H9 (cell line): ENCODE data around the gene CCDC148. TPM values are rescaled to one million over a fixed set of nuclear protein-coding genes. Genes with fewer than 3 reads are reported as not detected.

Experiments used
- DNase-seq: peaks from one replicate; pipeline ENCODE4 v3.0.0-alpha.2; 2017
- H2AFZ ChIP-seq: one replicate; pipeline ENCODE4 v1.6.1; 2013; ENCODE audit warnings: mild to moderate bottlenecking, low read length, control low read depth, moderate library complexity
- H2AK5ac ChIP-seq: 2 replicates; pipeline ENCODE4 v1.6.1; 2013; ENCODE audit warnings: low read length, control low read depth, mixed read lengths; ENCODE audit not compliant: insufficient read length
- H2BK120ac ChIP-seq: one replicate; pipeline ENCODE4 v1.6.1; 2013; ENCODE audit warnings: low read depth, mild to moderate bottlenecking, low read length, control low read depth, inconsistent platforms; ENCODE audit not compliant: poor library complexity, severe bottlenecking
- H2BK12ac ChIP-seq: 2 replicates; pipeline ENCODE4 v1.6.1; 2013; ENCODE audit warnings: low read length, control low read depth, mixed read lengths, low read depth; ENCODE audit not compliant: insufficient read length
- H2BK15ac ChIP-seq: 2 replicates; pipeline ENCODE4 v1.6.1; 2013; ENCODE audit warnings: low read depth, low read length, control low read depth
- H2BK20ac ChIP-seq: one replicate; pipeline ENCODE4 v1.6.1; 2013; ENCODE audit warnings: low read depth, mild to moderate bottlenecking, low read length, control low read depth, inconsistent platforms; ENCODE audit not compliant: poor library complexity, severe bottlenecking
- H2BK5ac ChIP-seq: 2 replicates; pipeline ENCODE4 v1.6.1; 2013; ENCODE audit warnings: low read length, control low read depth, mixed read lengths; ENCODE audit not compliant: insufficient read length
- H3K14ac ChIP-seq: 2 replicates; pipeline ENCODE4 v1.6.1; 2013; ENCODE audit warnings: low read length, control low read depth; ENCODE audit not compliant: insufficient read depth
- H3K18ac ChIP-seq: 2 replicates; pipeline ENCODE4 v1.6.1; 2013; ENCODE audit warnings: low read depth, mild to moderate bottlenecking, mixed read lengths, low read length, control low read depth; ENCODE audit not compliant: insufficient read length
- H3K23ac ChIP-seq: 2 replicates; pipeline ENCODE4 v1.6.1; 2013; ENCODE audit warnings: low read length, control low read depth, mixed read lengths, low read depth; ENCODE audit not compliant: insufficient read length
- H3K23me2 ChIP-seq: 2 replicates; pipeline ENCODE4 v1.6.1; 2013; ENCODE audit warnings: low read depth, mild to moderate bottlenecking, mixed read lengths, low read length, control low read depth; ENCODE audit not compliant: insufficient read length, poor library complexity, severe bottlenecking
- H3K27ac ChIP-seq: 2 replicates; pipeline ENCODE4 v1.5.1; 2013; ENCODE audit warnings: low read length, control low read depth, mixed read lengths, low read depth; ENCODE audit not compliant: insufficient read length
- H3K27me3 ChIP-seq: 2 replicates; pipeline ENCODE4 v1.6.1; 2013; ENCODE audit warnings: low read length, control low read depth, inconsistent platforms; ENCODE audit not compliant: insufficient read depth
- H3K4ac ChIP-seq: 2 replicates; pipeline ENCODE4 v1.6.1; 2013; ENCODE audit warnings: low read depth, mild to moderate bottlenecking, control low read depth, inconsistent platforms, low read length, moderate library complexity
- H3K4me1 ChIP-seq: 2 replicates; pipeline ENCODE4 v1.6.1; 2013; ENCODE audit warnings: low read length, control low read depth, inconsistent platforms; ENCODE audit not compliant: insufficient read depth
- H3K4me2 ChIP-seq: 2 replicates; pipeline ENCODE4 v1.6.1; 2013; ENCODE audit warnings: low read length, control low read depth, mixed read lengths; ENCODE audit not compliant: insufficient read length, insufficient read depth
- H3K56ac ChIP-seq: 2 replicates; pipeline ENCODE4 v1.6.1; 2013; ENCODE audit warnings: low read depth, mild to moderate bottlenecking, mixed read lengths, low read length, control low read depth; ENCODE audit not compliant: insufficient read length
- H3K79me1 ChIP-seq: 2 replicates; pipeline ENCODE4 v1.6.1; 2013; ENCODE audit warnings: low read depth, mild to moderate bottlenecking, moderate library complexity, low read length, control low read depth, inconsistent platforms; ENCODE audit not compliant: insufficient read depth, poor library complexity, severe bottlenecking
- H3K79me2 ChIP-seq: 2 replicates; pipeline ENCODE4 v1.6.1; 2013; ENCODE audit warnings: low read length, control low read depth, inconsistent platforms; ENCODE audit not compliant: insufficient read depth
- H3K9ac ChIP-seq: 2 replicates; pipeline ENCODE4 v1.6.1; 2013; ENCODE audit warnings: low read length, control low read depth, mixed read lengths; ENCODE audit not compliant: insufficient read length; ENCODE audit errors: extremely low read depth
- H3K9me3 ChIP-seq: one replicate; pipeline ENCODE4 v1.6.1; 2013; ENCODE audit warnings: low read depth, low read length, inconsistent platforms; ENCODE audit not compliant: control insufficient read depth
- H3T11ph ChIP-seq: one replicate; pipeline ENCODE4 v1.6.1; 2013; ENCODE audit warnings: mild to moderate bottlenecking, low read length, control low read depth, inconsistent platforms
- H4K20me1 ChIP-seq: one replicate; pipeline ENCODE4 v1.6.1; 2013; ENCODE audit not compliant: control insufficient read depth, insufficient read length, insufficient read depth
- H4K5ac ChIP-seq: 2 replicates; pipeline ENCODE4 v1.6.1; 2013; ENCODE audit warnings: low read depth, mild to moderate bottlenecking, mixed read lengths, low read length, control low read depth; ENCODE audit not compliant: insufficient read length
- H4K8ac ChIP-seq: replicated peaks from 2 replicates; pipeline ENCODE4 v1.6.1; 2013; ENCODE audit warnings: low read length, control low read depth, mixed read lengths, low read depth; ENCODE audit not compliant: insufficient read length
- H4K91ac ChIP-seq: 2 replicates; pipeline ENCODE4 v1.6.1; 2013; ENCODE audit warnings: low read depth, mild to moderate bottlenecking, moderate library complexity, mixed read lengths, low read length, control low read depth; ENCODE audit not compliant: insufficient read length
- H3K27ac Mint-ChIP-seq, 3 experiments: 2 replicates in 2 of 3; 3 replicates in 1 of 3; pipeline ENCODE4 v1.8.0; 2020 to 2021; ENCODE audit warnings: mixed read lengths in 3 of 3, mild to moderate bottlenecking in 1 of 3, moderate library complexity in 1 of 3
- H3K27me3 Mint-ChIP-seq: 2 replicates; pipeline ENCODE4 v1.8.0; 2021; ENCODE audit warnings: low read depth, mild to moderate bottlenecking, moderate library complexity, mixed read lengths
- H3K36me3 Mint-ChIP-seq, 3 experiments: 2 replicates in 2 of 3; 3 replicates in 1 of 3; pipeline ENCODE4 v1.8.0; 2020 to 2021; ENCODE audit warnings: low read depth in 3 of 3, mixed read lengths in 3 of 3; ENCODE audit not compliant: insufficient read depth in 1 of 3
- H3K4me1 Mint-ChIP-seq, 2 experiments: 2 replicates each; pipeline ENCODE4 v1.8.0; 2020; ENCODE audit warnings: mixed read lengths in 2 of 2
- H3K4me3 Mint-ChIP-seq, 2 experiments: 2 replicates in 1 of 2; 3 replicates in 1 of 2; pipeline ENCODE4 v1.8.0; 2020 to 2021; ENCODE audit warnings: mild to moderate bottlenecking in 2 of 2, mixed read lengths in 2 of 2, moderate library complexity in 1 of 2
- H3K9me3 Mint-ChIP-seq, 2 experiments: 2 replicates in 1 of 2; 3 replicates in 1 of 2; pipeline ENCODE4 v1.8.0; 2020; ENCODE audit warnings: mild to moderate bottlenecking in 2 of 2, mixed read lengths in 2 of 2, moderate library complexity in 1 of 2
- WGBS: extraction: QIAGEN DNeasy Blood & Tissue Kit; methylation state at CpG from one replicate; pipeline ENCODE4 v1.1.7; 2013; ENCODE audit warnings: missing lambda C conversion rate, low lambda C conversion rate, mixed read lengths; ENCODE audit not compliant: insufficient read length; ENCODE audit errors: extremely low coverage; 5-methylcytosine and 5-hydroxymethylcytosine counted together
- total RNA-seq: library from RNA; stranded (reverse); gene quantifications from 2 replicates; pipeline ENCODE4 v1.2.1, GENCODE V29; 2021
- TF ChIP-seq, protein P1 (sequence below): fragments of 200-600 bp; sonication (generic); conservative IDR thresholded peaks from 3 replicates; pipeline ENCODE4 v1.8.0; 2021; ENCODE audit warnings: antibody characterized with exemption, mild to moderate bottlenecking

CCDC148 gene
- total RNA-seq, 1 experiment from 2014 or later = 1.5 TPM

DNA sequence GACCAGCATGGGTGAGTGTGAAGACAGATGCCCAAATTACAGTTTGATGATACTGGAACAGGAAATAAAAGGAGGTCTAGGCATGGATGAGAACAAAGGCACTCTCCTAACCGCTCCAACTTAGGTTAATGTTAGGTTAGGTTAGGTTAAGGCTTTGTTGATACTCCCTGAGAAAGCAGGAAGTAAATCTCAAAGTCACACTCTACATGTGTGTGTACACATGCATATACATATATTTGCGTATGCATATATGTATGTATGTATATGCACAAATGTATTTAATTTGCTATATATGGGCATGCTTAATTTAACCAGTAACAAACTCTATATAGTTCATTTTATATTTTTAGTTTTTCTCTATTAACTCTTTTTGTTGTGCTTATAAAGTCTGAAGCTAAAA is 215.6 kb downstream of the CCDC148 start:
- Histone ChIP-seq H3K18ac (no peak overlapping the region), H3K56ac (no peak overlapping the region), H3T11ph (no peak overlapping the region), H2BK5ac (no peak overlapping the region), H3K9ac (no peak overlapping the region), H3K9me3 (no peaks in the 10 kb centered on the region), H4K5ac (no peak overlapping the region), H3K4me2 (no peak overlapping the region), H3K14ac (no peak overlapping the region), H3K79me1 (no peaks in the 10 kb centered on the region), H4K8ac (no peak overlapping the region), H2BK15ac (no peak overlapping the region), H2AK5ac (no peak overlapping the region), H3K4ac (no peak overlapping the region), H3K79me2 (no peaks in the 10 kb centered on the region), H4K91ac (no peak overlapping the region), H2BK120ac (no peak overlapping the region), H2AFZ (no peak overlapping the region), H3K23ac (no peak overlapping the region), H3K27me3 (no peaks in the 10 kb centered on the region), H3K27ac (no peak overlapping the region), H2BK20ac (no peak overlapping the region), H3K4me1 (peaks cover 4% of the 10 kb centered on the region; the same call in 1 of the 2 replicates), H4K20me1 (no peaks in the 10 kb centered on the region), H3K23me2 (no peaks in the 10 kb centered on the region), H2BK12ac (no peak overlapping the region)
- peaks cover 25 to 26% of the 10 kb centered on the region in 2 experiments for H3K4me1 Mint-ChIP-seq
- WGBS = no CpG with 5 or more reads among the region's 2 CpGs
- no peak for DNase-seq
- H3K4me3 Mint-ChIP-seq = no peak overlapping the region
- no peak overlapping the region for H3K27ac Mint-ChIP-seq
- no peaks in the 10 kb centered on the region for H3K36me3 Mint-ChIP-seq
- H3K27me3 Mint-ChIP-seq = peaks cover 29% of the 10 kb centered on the region
- no peaks in the 10 kb centered on the region for H3K9me3 Mint-ChIP-seq
- TF ChIP-seq, protein P1, sequence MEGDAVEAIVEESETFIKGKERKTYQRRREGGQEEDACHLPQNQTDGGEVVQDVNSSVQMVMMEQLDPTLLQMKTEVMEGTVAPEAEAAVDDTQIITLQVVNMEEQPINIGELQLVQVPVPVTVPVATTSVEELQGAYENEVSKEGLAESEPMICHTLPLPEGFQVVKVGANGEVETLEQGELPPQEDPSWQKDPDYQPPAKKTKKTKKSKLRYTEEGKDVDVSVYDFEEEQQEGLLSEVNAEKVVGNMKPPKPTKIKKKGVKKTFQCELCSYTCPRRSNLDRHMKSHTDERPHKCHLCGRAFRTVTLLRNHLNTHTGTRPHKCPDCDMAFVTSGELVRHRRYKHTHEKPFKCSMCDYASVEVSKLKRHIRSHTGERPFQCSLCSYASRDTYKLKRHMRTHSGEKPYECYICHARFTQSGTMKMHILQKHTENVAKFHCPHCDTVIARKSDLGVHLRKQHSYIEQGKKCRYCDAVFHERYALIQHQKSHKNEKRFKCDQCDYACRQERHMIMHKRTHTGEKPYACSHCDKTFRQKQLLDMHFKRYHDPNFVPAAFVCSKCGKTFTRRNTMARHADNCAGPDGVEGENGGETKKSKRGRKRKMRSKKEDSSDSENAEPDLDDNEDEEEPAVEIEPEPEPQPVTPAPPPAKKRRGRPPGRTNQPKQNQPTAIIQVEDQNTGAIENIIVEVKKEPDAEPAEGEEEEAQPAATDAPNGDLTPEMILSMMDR = no peak
